Measurements from ENCODE around the gene STYXL1.
"Not testable (repeated sequence)": the region's sequence is repeated elsewhere in the genome, so short reads cannot be mapped to it uniquely, and the experiment has no call there.

The STYXL1 gene

DNA sequence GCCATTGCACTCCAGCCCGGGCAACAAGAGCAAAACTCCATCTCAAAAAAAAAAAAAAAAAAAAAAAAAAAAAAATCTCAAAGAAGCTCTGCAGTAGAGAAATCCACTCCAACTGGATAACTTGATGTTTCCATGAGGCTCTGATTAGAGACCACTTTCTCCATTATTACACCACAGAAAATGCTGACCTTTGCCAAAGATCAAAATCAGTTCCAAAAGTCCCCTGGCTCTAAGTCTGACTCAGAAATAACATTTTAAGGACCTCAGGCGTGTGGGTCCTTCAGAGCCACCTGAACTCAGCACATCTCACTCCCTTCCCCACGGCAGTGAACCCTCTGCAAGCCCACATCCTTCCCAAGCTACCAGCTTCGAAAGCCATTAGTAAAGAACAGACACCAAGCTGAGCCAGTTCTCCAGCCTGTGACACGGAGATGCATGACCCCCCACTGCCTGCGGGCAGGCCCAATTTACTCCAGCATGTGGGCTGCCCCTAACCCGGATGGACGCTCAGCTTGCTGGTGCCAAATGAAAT, 39.6 kb downstream of the STYXL1 start:
- no peak overlapping the region for H2BK120ac ChIP-seq (ENCODE audit: low read depth, low read length)
- H3K56ac ChIP-seq (ENCODE audit: low read length) = no peak overlapping the region
- DNase-seq = no peak
- no peak overlapping the region for H2BK15ac ChIP-seq (replicated peaks; ENCODE audit: low read depth)
- no peak overlapping the region for H4K5ac ChIP-seq (ENCODE audit: low read length)
- H3K4me1 ChIP-seq (ENCODE audit: control insufficient read depth, low read depth, low read length) = no peaks in the 10 kb centered on the region
- H3K79me1 ChIP-seq (ENCODE audit: low read length) = no peaks in the 10 kb centered on the region
- no peak overlapping the region for H2BK5ac ChIP-seq (ENCODE audit: low read length)
- H3K9ac ChIP-seq (ENCODE audit: low read length) = no peak overlapping the region
- no peaks in the 10 kb centered on the region for H3K79me2 ChIP-seq (ENCODE audit: control insufficient read depth, insufficient read depth, low read length)
- no peak overlapping the region for H4K8ac ChIP-seq (ENCODE audit: low read depth, low read length)
- no CpG with 5 or more reads among the region's 8 CpGs for WGBS (ENCODE audit: extremely low coverage, insufficient coverage, low lambda C conversion rate)
- no peak overlapping the region for H3K4me3 ChIP-seq (ENCODE audit: low read length)
- no peak overlapping the region for H3K27ac ChIP-seq (ENCODE audit: low read depth, low read length)
- H3K18ac ChIP-seq (ENCODE audit: low read length) = no peak overlapping the region
- H2AK5ac ChIP-seq (ENCODE audit: low read length) = no peak overlapping the region
- H3K4ac ChIP-seq (ENCODE audit: low read depth, low read length) = no peak overlapping the region
- H3K23ac ChIP-seq (ENCODE audit: low read length) = no peak overlapping the region
- H3K27me3 ChIP-seq (ENCODE audit: insufficient read depth, low read length, poor library complexity) = no peaks in the 10 kb centered on the region
- no peak overlapping the region for H3K4me2 ChIP-seq (ENCODE audit: low read length)
- peaks cover 4% of the 10 kb centered on the region for H3K36me3 ChIP-seq (ENCODE audit: control insufficient read depth, insufficient read depth, low read length)

DNA sequence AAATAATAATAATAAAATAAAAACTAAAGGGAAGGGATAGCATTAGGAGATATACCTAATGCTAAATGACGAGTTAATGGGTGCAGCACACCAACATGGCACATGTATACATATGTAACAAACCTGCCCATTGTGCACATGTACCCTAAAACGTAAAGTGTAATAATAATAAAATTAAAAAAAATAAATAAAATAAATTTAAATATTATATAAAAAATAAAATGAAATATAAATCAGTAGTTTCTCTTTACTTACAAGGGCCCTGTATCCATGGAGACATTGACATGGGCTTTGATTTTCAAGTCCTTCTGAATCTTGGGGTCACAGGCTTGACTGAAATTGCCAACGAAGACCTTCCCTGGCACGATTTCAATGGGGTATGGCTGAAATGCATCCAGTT, 42.8 kb downstream of the STYXL1 start:
- not testable (repeated sequence) for DNase-seq; H2AK5ac ChIP-seq (ENCODE audit: low read length); H2BK5ac ChIP-seq (ENCODE audit: low read length); H3K4me1 ChIP-seq (ENCODE audit: control insufficient read depth, low read depth, low read length); H3K56ac ChIP-seq (ENCODE audit: low read length); H3K27me3 ChIP-seq (ENCODE audit: insufficient read depth, low read length, poor library complexity); H3K4me2 ChIP-seq (ENCODE audit: low read length); H3K9ac ChIP-seq (ENCODE audit: low read length); H3K18ac ChIP-seq (ENCODE audit: low read length); H4K5ac ChIP-seq (ENCODE audit: low read length); H3K4me3 ChIP-seq (ENCODE audit: low read length); H3K23ac ChIP-seq (ENCODE audit: low read length); H4K8ac ChIP-seq (ENCODE audit: low read depth, low read length); H3K79me1 ChIP-seq (ENCODE audit: low read length); H3K36me3 ChIP-seq (ENCODE audit: control insufficient read depth, insufficient read depth, low read length); H2BK120ac ChIP-seq (ENCODE audit: low read depth, low read length); H2BK15ac ChIP-seq (replicated peaks; ENCODE audit: low read depth); H3K79me2 ChIP-seq (ENCODE audit: control insufficient read depth, insufficient read depth, low read length); H3K4ac ChIP-seq (ENCODE audit: low read depth, low read length); H3K27ac ChIP-seq (ENCODE audit: low read depth, low read length)
- WGBS (ENCODE audit: extremely low coverage, insufficient coverage, low lambda C conversion rate) = no CpG with 5 or more reads among the region's 4 CpGs

DNA sequence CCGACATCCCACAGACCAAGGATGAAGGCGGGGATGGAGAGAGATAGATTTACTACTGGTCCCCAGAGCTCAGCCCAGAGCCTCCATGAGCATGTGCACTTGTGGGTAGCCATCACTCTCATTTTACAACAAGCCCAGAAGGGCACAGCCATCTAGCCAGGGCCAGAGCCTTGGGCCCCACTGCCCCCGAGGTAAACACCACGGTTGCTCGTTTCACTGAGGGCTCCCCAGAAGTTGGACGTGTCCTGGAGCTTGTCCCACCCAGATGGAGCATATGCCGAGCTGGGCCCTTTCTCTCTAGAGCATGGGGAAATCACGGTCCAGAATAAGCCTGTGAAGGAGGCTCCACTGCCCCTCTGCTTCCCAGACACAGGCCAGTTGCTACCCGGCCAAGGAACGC, 44.4 kb downstream of the STYXL1 start:
- Histone ChIP-seq H3K4ac (ENCODE audit: low read depth, low read length) (no peak overlapping the region), H4K5ac (ENCODE audit: low read length) (no peak overlapping the region), H3K4me2 (ENCODE audit: low read length) (no peak overlapping the region), H3K79me1 (ENCODE audit: low read length) (no peaks in the 10 kb centered on the region), H2AK5ac (ENCODE audit: low read length) (no peak overlapping the region), H3K9ac (ENCODE audit: low read length) (no peak overlapping the region), H3K27ac (ENCODE audit: low read depth, low read length) (no peak overlapping the region), H3K56ac (ENCODE audit: low read length) (no peak overlapping the region), H3K27me3 (ENCODE audit: insufficient read depth, low read length, poor library complexity) (no peaks in the 10 kb centered on the region), H2BK120ac (ENCODE audit: low read depth, low read length) (no peak overlapping the region), H3K23ac (ENCODE audit: low read length) (no peak overlapping the region), H3K36me3 (ENCODE audit: control insufficient read depth, insufficient read depth, low read length) (peaks cover 4% of the 10 kb centered on the region), H2BK15ac (replicated peaks; ENCODE audit: low read depth) (no peak overlapping the region), H3K79me2 (ENCODE audit: control insufficient read depth, insufficient read depth, low read length) (no peaks in the 10 kb centered on the region), H2BK5ac (ENCODE audit: low read length) (no peak overlapping the region), H4K8ac (ENCODE audit: low read depth, low read length) (no peak overlapping the region), H3K4me1 (ENCODE audit: control insufficient read depth, low read depth, low read length) (no peaks in the 10 kb centered on the region), H3K4me3 (ENCODE audit: low read length) (no peak overlapping the region), H3K18ac (ENCODE audit: low read length) (no peak overlapping the region)
- DNase-seq = no peak
- WGBS (ENCODE audit: extremely low coverage, insufficient coverage, low lambda C conversion rate) = no CpG with 5 or more reads among the region's 10 CpGs

DNA sequence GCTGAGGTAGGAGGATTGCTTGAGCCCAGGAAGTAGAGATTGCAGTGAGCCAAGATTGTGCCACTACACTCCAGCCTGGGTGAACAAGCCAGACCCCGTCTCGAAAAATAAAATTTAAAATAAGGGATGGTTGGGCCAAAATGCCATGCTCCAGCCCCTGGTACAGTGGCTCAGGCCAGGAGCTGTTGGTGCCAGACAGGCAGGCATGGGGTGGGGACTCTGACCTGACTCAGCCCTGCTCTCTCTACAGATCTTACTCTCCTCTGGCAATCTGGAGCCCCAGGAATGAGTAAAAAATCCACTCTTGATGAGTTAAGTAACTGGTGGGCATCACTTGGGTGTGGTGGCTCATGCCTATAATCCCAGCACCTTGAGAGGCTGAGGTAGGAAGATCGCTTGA, 45.0 kb downstream of the STYXL1 start:
- Histone ChIP-seq H3K79me1 (ENCODE audit: low read length) (no peaks in the 10 kb centered on the region), H3K27me3 (ENCODE audit: insufficient read depth, low read length, poor library complexity) (no peaks in the 10 kb centered on the region), H2AK5ac (ENCODE audit: low read length) (no peak overlapping the region), H3K23ac (ENCODE audit: low read length) (no peak overlapping the region), H2BK5ac (ENCODE audit: low read length) (no peak overlapping the region), H3K18ac (ENCODE audit: low read length) (no peak overlapping the region), H3K56ac (ENCODE audit: low read length) (no peak overlapping the region), H3K36me3 (ENCODE audit: control insufficient read depth, insufficient read depth, low read length) (peaks cover 4% of the 10 kb centered on the region), H3K27ac (ENCODE audit: low read depth, low read length) (no peak overlapping the region), H2BK15ac (replicated peaks; ENCODE audit: low read depth) (no peak overlapping the region), H3K4ac (ENCODE audit: low read depth, low read length) (no peak overlapping the region), H4K8ac (ENCODE audit: low read depth, low read length) (no peak overlapping the region), H2BK120ac (ENCODE audit: low read depth, low read length) (no peak overlapping the region), H3K9ac (ENCODE audit: low read length) (no peak overlapping the region), H3K79me2 (ENCODE audit: control insufficient read depth, insufficient read depth, low read length) (no peaks in the 10 kb centered on the region), H3K4me3 (ENCODE audit: low read length) (no peak overlapping the region), H4K5ac (ENCODE audit: low read length) (no peak overlapping the region), H3K4me1 (ENCODE audit: control insufficient read depth, low read depth, low read length) (no peaks in the 10 kb centered on the region), H3K4me2 (ENCODE audit: low read length) (no peak overlapping the region)
- no peak for DNase-seq
- no CpG with 5 or more reads among the region's 3 CpGs for WGBS (ENCODE audit: extremely low coverage, insufficient coverage, low lambda C conversion rate)

DNA sequence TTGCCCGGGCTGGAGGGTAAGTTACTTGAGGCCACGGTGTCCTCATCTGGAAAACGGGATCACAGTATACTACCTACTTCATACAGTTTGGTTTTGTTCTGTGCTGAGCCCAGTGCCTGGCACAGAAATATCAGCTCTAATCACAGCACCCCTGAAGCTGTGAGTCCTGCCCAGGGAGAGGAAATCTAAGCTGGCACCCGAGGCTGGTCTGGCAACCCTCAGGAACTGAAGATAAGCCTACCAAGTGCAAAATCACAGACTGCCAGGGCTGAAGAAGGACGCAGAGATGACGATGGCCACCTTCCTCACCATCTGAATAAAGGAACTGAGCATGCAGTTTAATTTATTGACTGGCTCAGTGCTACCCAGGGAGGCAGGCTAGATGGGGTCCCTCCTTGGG, 45.7 kb downstream of the STYXL1 start:
- no peak for DNase-seq
- Histone ChIP-seq H2AK5ac (ENCODE audit: low read length) (no peak overlapping the region), H4K5ac (ENCODE audit: low read length) (no peak overlapping the region), H3K27ac (ENCODE audit: low read depth, low read length) (no peak overlapping the region), H3K56ac (ENCODE audit: low read length) (no peak overlapping the region), H3K79me1 (ENCODE audit: low read length) (no peaks in the 10 kb centered on the region), H3K18ac (ENCODE audit: low read length) (no peak overlapping the region), H3K79me2 (ENCODE audit: control insufficient read depth, insufficient read depth, low read length) (no peaks in the 10 kb centered on the region), H3K4me3 (ENCODE audit: low read length) (no peak overlapping the region), H3K27me3 (ENCODE audit: insufficient read depth, low read length, poor library complexity) (no peaks in the 10 kb centered on the region), H3K4me1 (ENCODE audit: control insufficient read depth, low read depth, low read length) (no peaks in the 10 kb centered on the region), H3K36me3 (ENCODE audit: control insufficient read depth, insufficient read depth, low read length) (peaks cover 4% of the 10 kb centered on the region), H2BK120ac (ENCODE audit: low read depth, low read length) (no peak overlapping the region), H3K4me2 (ENCODE audit: low read length) (no peak overlapping the region), H3K23ac (ENCODE audit: low read length) (no peak overlapping the region), H2BK5ac (ENCODE audit: low read length) (no peak overlapping the region), H3K9ac (ENCODE audit: low read length) (no peak overlapping the region), H2BK15ac (replicated peaks; ENCODE audit: low read depth) (no peak overlapping the region), H4K8ac (ENCODE audit: low read depth, low read length) (no peak overlapping the region), H3K4ac (ENCODE audit: low read depth, low read length) (no peak overlapping the region)
- WGBS (ENCODE audit: extremely low coverage, insufficient coverage, low lambda C conversion rate) = no CpG with 5 or more reads among the region's 6 CpGs

DNA sequence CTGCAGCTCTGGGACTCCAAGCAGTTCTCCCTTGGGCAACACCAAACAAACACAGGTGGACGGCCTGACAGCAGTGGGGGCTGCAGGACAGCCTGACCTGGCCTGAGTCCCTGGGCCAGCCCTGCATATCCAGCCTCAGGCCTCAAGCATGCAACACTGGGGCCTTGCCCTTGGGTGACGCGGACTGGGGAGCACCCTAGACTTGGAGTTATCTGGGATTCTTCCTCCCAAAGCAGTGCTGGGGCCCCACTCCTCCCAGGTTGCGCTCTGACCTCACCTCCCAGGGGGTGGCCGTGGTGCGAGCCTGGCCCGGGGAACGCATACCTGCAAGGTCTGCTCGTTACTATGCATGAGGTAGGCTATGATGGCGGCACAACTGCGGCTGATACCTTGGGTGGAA, 47.2 kb downstream of the STYXL1 start:
- H3K79me1 ChIP-seq (ENCODE audit: low read length) = no peaks in the 10 kb centered on the region
- H3K9ac ChIP-seq (ENCODE audit: low read length) = no peak overlapping the region
- peaks cover 4% of the 10 kb centered on the region for H3K36me3 ChIP-seq (ENCODE audit: control insufficient read depth, insufficient read depth, low read length)
- no peak overlapping the region for H3K27ac ChIP-seq (ENCODE audit: low read depth, low read length)
- no peak overlapping the region for H2BK15ac ChIP-seq (replicated peaks; ENCODE audit: low read depth)
- H2BK120ac ChIP-seq (ENCODE audit: low read depth, low read length) = no peak overlapping the region
- no peak overlapping the region for H3K4ac ChIP-seq (ENCODE audit: low read depth, low read length)
- H3K56ac ChIP-seq (ENCODE audit: low read length) = no peak overlapping the region
- H2BK5ac ChIP-seq (ENCODE audit: low read length) = no peak overlapping the region
- no peak overlapping the region for H3K18ac ChIP-seq (ENCODE audit: low read length)
- H3K4me1 ChIP-seq (ENCODE audit: control insufficient read depth, low read depth, low read length) = no peaks in the 10 kb centered on the region
- no peak overlapping the region for H3K23ac ChIP-seq (ENCODE audit: low read length)
- H3K27me3 ChIP-seq (ENCODE audit: insufficient read depth, low read length, poor library complexity) = no peaks in the 10 kb centered on the region
- H4K5ac ChIP-seq (ENCODE audit: low read length) = no peak overlapping the region
- no peak overlapping the region for H4K8ac ChIP-seq (ENCODE audit: low read depth, low read length)
- H2AK5ac ChIP-seq (ENCODE audit: low read length) = no peak overlapping the region
- no CpG with 5 or more reads among the region's 11 CpGs for WGBS (ENCODE audit: extremely low coverage, insufficient coverage, low lambda C conversion rate)
- H3K79me2 ChIP-seq (ENCODE audit: control insufficient read depth, insufficient read depth, low read length) = no peaks in the 10 kb centered on the region
- H3K4me2 ChIP-seq (ENCODE audit: low read length) = no peak overlapping the region
- no peak for DNase-seq
- H3K4me3 ChIP-seq (ENCODE audit: low read length) = no peak overlapping the region

Data from mesendoderm (in vitro differentiated cells).